ENCODE measurements around the gene NUDT22.

GRCh38 chr11:64254326-64254725, 28.3 kb downstream of the NUDT22 start:
- no peak for TF ChIP-seq CTCF (IDR thresholded peaks at IDR 0.05; ENCODE audit: low read length)
- TF ChIP-seq EZH2 (IDR thresholded peaks at IDR 0.05; ENCODE audit: borderline replicate concordance, low read length): no peak

All from OCI-LY1 (cell line).